ENCODE results near the gene GPR162. TPM values are rescaled to one million over a fixed set of nuclear protein-coding genes. Genes with fewer than 3 reads are reported as not detected.

The GPR162 gene
- total RNA-seq, 2 experiments from 2014 or later = not detected

DNA sequence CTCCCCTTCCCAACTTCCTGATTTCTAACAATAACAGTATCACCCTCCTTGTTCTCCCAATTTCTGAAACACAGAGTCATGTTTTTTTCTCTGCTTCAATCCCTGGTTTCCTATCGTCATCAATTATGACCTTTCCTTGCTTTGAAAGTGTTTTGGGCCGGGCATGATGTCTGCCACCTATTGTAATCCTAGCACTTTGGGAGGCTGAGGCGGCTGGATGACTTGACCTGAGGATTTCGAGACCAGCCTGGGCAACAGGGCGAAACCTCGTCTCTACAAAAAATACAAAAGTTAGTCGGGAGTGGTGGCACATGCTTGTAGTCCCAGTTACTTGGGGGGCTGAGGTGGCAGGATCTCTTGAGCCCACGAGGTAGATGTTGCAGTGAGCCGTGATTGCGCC lies 12.6 kb upstream of the GPR162 start:
- ChIA-PET POLR2A (interaction anchor here (1.1 kb wide), 1 partner anchor 17 kb away, joined by 3 read pairs; no protein-coding TSS in a partner anchor), CTCF (ENCODE audit: unreplicated experiment) (no interaction called here)

DNA sequence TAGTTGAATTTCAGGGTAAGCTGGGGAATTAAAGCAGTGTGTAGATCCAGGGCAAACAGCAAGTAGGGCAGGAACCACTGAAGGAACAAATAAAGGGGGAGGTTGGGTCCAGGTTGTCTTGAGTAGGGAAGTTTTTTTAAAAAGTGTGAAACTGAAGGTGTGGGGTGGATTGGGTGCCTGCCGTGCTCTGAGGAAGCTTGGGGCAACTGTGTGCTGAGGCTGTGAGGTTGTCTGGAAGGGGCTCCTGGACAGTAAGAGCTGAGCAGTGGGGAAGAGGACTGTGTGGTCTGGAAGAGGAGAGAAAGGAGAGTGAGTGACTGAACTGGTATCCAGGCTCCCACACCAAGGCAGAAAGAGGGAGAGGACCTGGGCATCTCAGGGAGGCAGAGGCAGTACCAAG lies 10.9 kb upstream of the GPR162 start:
- Histone ChIP-seq H2AFZ (ENCODE audit: low read length) (peak overlapping the region; percentile 61), H3K27ac (ENCODE audit: low read depth, low read length, poor library complexity, severe bottlenecking) (no peak overlapping the region), H3K4me3 (ENCODE audit: low read depth, low read length, poor library complexity, severe bottlenecking) (no peak overlapping the region), H3K9me2 (ENCODE audit: insufficient read depth, low read length) (no peaks in the 10 kb centered on the region), H3K9me3 (ENCODE audit: low read length) (no peaks in the 10 kb centered on the region), H3K79me2 (ENCODE audit: insufficient read depth, low read depth, low read length) (no peaks in the 10 kb centered on the region), H4K20me1 (ENCODE audit: insufficient read depth, low read length) (no peaks in the 10 kb centered on the region), H3K4me2 (ENCODE audit: low read length) (no peak overlapping the region), H3K4me1 (ENCODE audit: insufficient read depth, low read length, poor library complexity, severe bottlenecking) (peaks cover 18% of the 10 kb centered on the region), H3K36me3 (ENCODE audit: insufficient read depth, low read length) (no peaks in the 10 kb centered on the region)
- TF ChIP-seq, protein P1, sequence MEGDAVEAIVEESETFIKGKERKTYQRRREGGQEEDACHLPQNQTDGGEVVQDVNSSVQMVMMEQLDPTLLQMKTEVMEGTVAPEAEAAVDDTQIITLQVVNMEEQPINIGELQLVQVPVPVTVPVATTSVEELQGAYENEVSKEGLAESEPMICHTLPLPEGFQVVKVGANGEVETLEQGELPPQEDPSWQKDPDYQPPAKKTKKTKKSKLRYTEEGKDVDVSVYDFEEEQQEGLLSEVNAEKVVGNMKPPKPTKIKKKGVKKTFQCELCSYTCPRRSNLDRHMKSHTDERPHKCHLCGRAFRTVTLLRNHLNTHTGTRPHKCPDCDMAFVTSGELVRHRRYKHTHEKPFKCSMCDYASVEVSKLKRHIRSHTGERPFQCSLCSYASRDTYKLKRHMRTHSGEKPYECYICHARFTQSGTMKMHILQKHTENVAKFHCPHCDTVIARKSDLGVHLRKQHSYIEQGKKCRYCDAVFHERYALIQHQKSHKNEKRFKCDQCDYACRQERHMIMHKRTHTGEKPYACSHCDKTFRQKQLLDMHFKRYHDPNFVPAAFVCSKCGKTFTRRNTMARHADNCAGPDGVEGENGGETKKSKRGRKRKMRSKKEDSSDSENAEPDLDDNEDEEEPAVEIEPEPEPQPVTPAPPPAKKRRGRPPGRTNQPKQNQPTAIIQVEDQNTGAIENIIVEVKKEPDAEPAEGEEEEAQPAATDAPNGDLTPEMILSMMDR (conservative IDR thresholded peaks at IDR 0.05; ENCODE audit: low read length) = no peak
- no peak for TF ChIP-seq EZH2phosphoT487 (IDR thresholded peaks at IDR 0.05; ENCODE audit: borderline replicate concordance, low read depth, low read length)
- ChIA-PET CTCF (ENCODE audit: unreplicated experiment) (no interaction called here), POLR2A (interaction anchor here (0.6 to 0.8 kb wide), 4 partner anchors 52 to 686 kb away, joined by 3 to 7 read pairs (median 4); partner anchors contain the start of gene VWF)
- DNase-seq (ENCODE audit: low spot score) = no peak
- intact Hi-C loops (cut with micrococcal nuclease; ENCODE audit: unreplicated experiment) = no loop called here
- BruUV-seq (replicated peaks) = no TSS peak

More for the DNA sequence above, 12.6 kb upstream of the GPR162 start:
- Histone ChIP-seq H3K9me3 (ENCODE audit: low read length) (no peaks in the 10 kb centered on the region), H3K36me3 (ENCODE audit: insufficient read depth, low read length) (no peaks in the 10 kb centered on the region), H3K79me2 (ENCODE audit: insufficient read depth, low read depth, low read length) (no peaks in the 10 kb centered on the region), H3K4me3 (ENCODE audit: low read depth, low read length, poor library complexity, severe bottlenecking) (no peak overlapping the region), H3K4me2 (ENCODE audit: low read length) (no peak overlapping the region), H3K4me1 (ENCODE audit: insufficient read depth, low read length, poor library complexity, severe bottlenecking) (peaks cover 18% of the 10 kb centered on the region), H2AFZ (ENCODE audit: low read length) (no peak overlapping the region), H3K27ac (ENCODE audit: low read depth, low read length, poor library complexity, severe bottlenecking) (no peak overlapping the region), H4K20me1 (ENCODE audit: insufficient read depth, low read length) (no peaks in the 10 kb centered on the region), H3K9me2 (ENCODE audit: insufficient read depth, low read length) (no peaks in the 10 kb centered on the region)
- DNase-seq (ENCODE audit: low spot score) = no peak
- TF ChIP-seq EZH2phosphoT487 (IDR thresholded peaks at IDR 0.05; ENCODE audit: borderline replicate concordance, low read depth, low read length) = no peak
- TF ChIP-seq, protein P1 (conservative IDR thresholded peaks at IDR 0.05; ENCODE audit: low read length) = no peak
- no TSS peak for BruUV-seq (replicated peaks)
- intact Hi-C loops (cut with micrococcal nuclease; ENCODE audit: unreplicated experiment) = no loop called here

DNA sequence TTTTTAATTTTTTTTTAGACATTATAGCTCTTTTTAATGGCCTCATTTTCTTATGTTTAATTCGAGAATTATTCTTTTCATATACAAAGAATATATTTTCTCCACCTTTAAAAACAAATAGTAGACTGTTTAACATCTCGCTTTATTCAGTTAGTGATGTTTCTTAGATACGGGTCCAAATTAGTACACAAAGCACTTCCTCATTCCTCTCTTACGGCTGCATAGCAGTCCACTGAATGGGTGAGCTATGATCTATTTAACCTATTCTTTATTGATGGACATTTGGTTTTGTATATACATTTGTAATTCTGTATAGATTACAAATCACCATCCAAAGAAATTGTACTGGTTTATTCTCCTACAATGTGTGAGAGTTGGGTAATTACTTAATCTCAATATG lies 8.3 kb upstream of the GPR162 start:
- Histone ChIP-seq H3K79me2 (ENCODE audit: insufficient read depth, low read depth, low read length) (no peaks in the 10 kb centered on the region), H3K9me3 (ENCODE audit: low read length) (no peaks in the 10 kb centered on the region), H3K36me3 (ENCODE audit: insufficient read depth, low read length) (no peaks in the 10 kb centered on the region), H3K4me1 (ENCODE audit: insufficient read depth, low read length, poor library complexity, severe bottlenecking) (peaks cover 18% of the 10 kb centered on the region), H3K9me2 (ENCODE audit: insufficient read depth, low read length) (no peaks in the 10 kb centered on the region), H4K20me1 (ENCODE audit: insufficient read depth, low read length) (no peaks in the 10 kb centered on the region), H3K4me3 (ENCODE audit: low read depth, low read length, poor library complexity, severe bottlenecking) (no peak overlapping the region), H3K4me2 (ENCODE audit: low read length) (no peak overlapping the region), H2AFZ (ENCODE audit: low read length) (no peak overlapping the region), H3K27ac (ENCODE audit: low read depth, low read length, poor library complexity, severe bottlenecking) (no peak overlapping the region)
- CTCF ChIA-PET (ENCODE audit: unreplicated experiment) = no interaction called here
- intact Hi-C loops (cut with micrococcal nuclease; ENCODE audit: unreplicated experiment) = no loop called here
- POLR2A ChIA-PET = interaction anchor here (0.6 to 1.3 kb wide), 2 partner anchors 17 to 60 kb away, joined by 3 to 5 read pairs; no protein-coding TSS in a partner anchor
- no TSS peak for BruUV-seq (replicated peaks)
- TF ChIP-seq EZH2phosphoT487 (IDR thresholded peaks at IDR 0.05; ENCODE audit: borderline replicate concordance, low read depth, low read length) = no peak
- TF ChIP-seq, protein P1 (conservative IDR thresholded peaks at IDR 0.05; ENCODE audit: low read length) = no peak
- no peak for DNase-seq (ENCODE audit: low spot score)
